ENCODE measurements around the gene SPINT2. TPM values are rescaled to one million over a fixed set of nuclear protein-coding genes. Genes with fewer than 3 reads are reported as not detected.
A peak's percentile ranks its signal among the peaks of the same experiment; 100 is the strongest.
"Not testable (repeated sequence)": the region's sequence is repeated elsewhere in the genome, so short reads cannot be mapped to it uniquely, and the experiment has no call there.

SPINT2 gene
- total RNA-seq, 1 experiment from 2014 or later = 1,023 TPM

GRCh38 chr19:38252941-38253691 lies 11.3 kb upstream of the SPINT2 start:
- BruUV-seq (replicated peaks) = no TSS peak
- Mint-ChIP-seq H3K36me3 (ENCODE audit: insufficient read depth, unreplicated experiment) (peaks cover 9% of the 10 kb centered on the region), H3K27ac (ENCODE audit: unreplicated experiment) (no peak overlapping the region), H3K9me3 (ENCODE audit: low read depth, unreplicated experiment) (no peaks in the 10 kb centered on the region), H3K27me3 (ENCODE audit: unreplicated experiment) (peaks cover 13% of the 10 kb centered on the region), H3K4me3 (ENCODE audit: low read depth, unreplicated experiment) (no peak overlapping the region), H3K4me1 (ENCODE audit: low read depth, unreplicated experiment) (peaks cover 29% of the 10 kb centered on the region)
- TF ChIP-seq CTCF (IDR thresholded peaks at IDR 0.05; ENCODE audit: unreplicated experiment) = no peak
- CTCF ChIA-PET = no interaction called here
- intact Hi-C loops (cut with micrococcal nuclease; ENCODE audit: unreplicated experiment) = no loop called here
- no peak for DNase-seq

GRCh38 chr19:38253788-38254187 lies 10.6 kb upstream of the SPINT2 start:
- H3K36me3 Mint-ChIP-seq (ENCODE audit: insufficient read depth, unreplicated experiment) = peaks cover 9% of the 10 kb centered on the region
- no peak for DNase-seq
- H3K9me3 Mint-ChIP-seq (ENCODE audit: low read depth, unreplicated experiment) = no peaks in the 10 kb centered on the region
- BruUV-seq (replicated peaks) = no TSS peak
- H3K4me1 Mint-ChIP-seq (ENCODE audit: low read depth, unreplicated experiment) = peaks cover 29% of the 10 kb centered on the region
- intact Hi-C loops (cut with micrococcal nuclease; ENCODE audit: unreplicated experiment) = no loop called here
- no peak for TF ChIP-seq CTCF (IDR thresholded peaks at IDR 0.05; ENCODE audit: unreplicated experiment)
- H3K27ac Mint-ChIP-seq (ENCODE audit: unreplicated experiment) = no peak overlapping the region
- peaks cover 13% of the 10 kb centered on the region for H3K27me3 Mint-ChIP-seq (ENCODE audit: unreplicated experiment)
- CTCF ChIA-PET = no interaction called here
- H3K4me3 Mint-ChIP-seq (ENCODE audit: low read depth, unreplicated experiment) = no peak overlapping the region

GRCh38 chr19:38255383-38256014 lies 8.9 kb upstream of the SPINT2 start:
- intact Hi-C loops (cut with micrococcal nuclease; ENCODE audit: unreplicated experiment) = no loop called here
- CTCF ChIA-PET = interaction anchor here (0.5 to 1.6 kb wide), 3 partner anchors 9 to 212 kb away, joined by 3 to 4 read pairs (median 4); no protein-coding TSS in a partner anchor
- DNase-seq = no peak
- peak overlapping the region; percentile 66 for H3K4me3 Mint-ChIP-seq (ENCODE audit: low read depth, unreplicated experiment)
- H3K4me1 Mint-ChIP-seq (ENCODE audit: low read depth, unreplicated experiment) = peaks cover 24% of the 10 kb centered on the region
- H3K9me3 Mint-ChIP-seq (ENCODE audit: low read depth, unreplicated experiment) = no peaks in the 10 kb centered on the region
- H3K27me3 Mint-ChIP-seq (ENCODE audit: unreplicated experiment) = peaks cover 13% of the 10 kb centered on the region
- no peak for TF ChIP-seq CTCF (IDR thresholded peaks at IDR 0.05; ENCODE audit: unreplicated experiment)
- peaks cover 9% of the 10 kb centered on the region for H3K36me3 Mint-ChIP-seq (ENCODE audit: insufficient read depth, unreplicated experiment)
- no TSS peak for BruUV-seq (replicated peaks)
- no peak overlapping the region for H3K27ac Mint-ChIP-seq (ENCODE audit: unreplicated experiment)

- BruUV-seq (replicated peaks); H3K27ac Mint-ChIP-seq (ENCODE audit: unreplicated experiment); H3K4me3 Mint-ChIP-seq (ENCODE audit: low read depth, unreplicated experiment); H3K27me3 Mint-ChIP-seq (ENCODE audit: unreplicated experiment); intact Hi-C loops (cut with micrococcal nuclease; ENCODE audit: unreplicated experiment); H3K9me3 Mint-ChIP-seq (ENCODE audit: low read depth, unreplicated experiment); DNase-seq: not testable (repeated sequence)
- Mint-ChIP-seq H3K36me3 (ENCODE audit: insufficient read depth, unreplicated experiment) (peaks cover 39% of the 10 kb centered on the region), H3K4me1 (ENCODE audit: low read depth, unreplicated experiment) (peaks cover 37% of the 10 kb centered on the region)
- CTCF ChIA-PET = interaction anchor here (0.8 kb wide), 1 partner anchor 126 kb away, joined by 3 read pairs; the partner anchor contains the start of gene GGN
Observed at GRCh38 chr19:38261942-38262341, 2.4 kb upstream of the SPINT2 start.
